Stimulated activated CD4-positive, alpha-beta T cell treated with anti-CD3 and anti-CD28 coated beads, Interleukin-2, amount 100 ng/mL, for 48 hours (primary cell): ENCODE results near the gene BEX2.
"Not testable (repeated sequence)": the region's sequence is repeated elsewhere in the genome, so short reads cannot be mapped to it uniquely, and the experiment has no call there.

Source experiments
- DNase-seq, 2 donors: peaks; one replicate each; pipeline ENCODE4 v3.0.0-alpha.2; 2020

Gene BEX2

GRCh38 chrX:103310555-103311398 is at the start of gene BEX2:
Gene BEX2 (minus strand): TSS chrX:103310990. CDS start chrX:103309976, 1,014 bp downstream.
- DNase-seq: peak; percentile 67 to 70

DNA sequence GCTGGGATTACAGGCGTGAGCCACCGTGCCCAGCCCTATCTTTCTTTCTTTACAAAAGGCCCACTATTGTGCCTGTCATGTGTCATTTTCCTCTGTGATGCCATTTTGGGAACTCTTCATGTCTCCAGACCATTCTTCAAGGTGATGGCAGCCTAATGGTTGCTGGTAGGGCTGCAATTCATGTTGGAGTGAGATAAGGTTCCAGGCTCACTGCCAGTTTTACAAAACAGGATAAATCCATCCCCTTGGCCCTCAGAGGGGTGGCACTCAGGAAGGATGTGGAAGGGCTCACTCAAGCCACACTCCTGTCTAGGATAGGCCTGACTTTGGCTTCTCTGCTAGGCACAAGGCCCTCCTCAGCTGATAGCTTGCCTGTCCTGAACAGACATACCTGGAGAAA is 49.3 kb upstream of the BEX2 start:
- no peak for DNase-seq

DNA sequence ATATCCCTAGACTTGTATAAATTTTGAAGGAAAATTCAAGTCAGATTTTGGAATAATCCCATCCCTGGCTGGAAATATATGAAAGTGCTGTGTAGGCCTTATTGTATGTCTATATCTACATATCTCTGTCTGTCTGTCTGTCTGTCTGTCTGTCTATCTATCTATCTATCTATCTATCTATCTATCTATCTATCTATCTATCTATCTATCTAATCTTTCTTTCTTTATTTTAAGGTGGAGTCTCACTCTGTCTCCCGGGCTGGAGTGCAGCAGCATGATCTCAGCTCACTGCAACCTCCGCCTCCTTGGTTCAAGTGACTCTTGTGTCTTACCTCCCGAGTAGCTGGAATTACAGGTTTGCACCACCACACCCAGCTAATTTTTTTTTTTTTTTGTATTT is 48.8 kb upstream of the BEX2 start:
- not testable (repeated sequence) for DNase-seq

- no peak for DNase-seq
Measured at GRCh38 chrX:103357871-103358270, 47.1 kb upstream of the BEX2 start.

DNA sequence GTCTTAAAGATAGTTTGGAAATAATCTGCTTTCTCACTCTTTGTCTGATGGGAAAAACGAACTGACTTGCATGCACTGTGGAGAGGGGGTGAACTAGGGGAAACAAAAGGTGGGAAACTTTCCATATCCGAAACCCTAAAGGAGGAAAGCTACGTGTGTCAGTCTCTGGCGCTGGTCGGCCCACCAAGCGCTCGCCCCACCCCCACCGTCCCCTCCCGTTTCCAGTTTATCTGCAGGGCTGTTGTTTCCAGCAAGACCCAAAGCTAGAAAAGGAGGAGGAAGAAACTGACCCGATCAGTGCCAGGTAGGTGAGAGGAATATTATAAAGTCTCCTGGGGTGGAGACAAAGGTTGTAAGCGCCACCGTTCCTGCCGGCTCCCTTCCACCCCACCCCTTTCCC is 46.1 kb upstream of the BEX2 start:
- DNase-seq: no peak

DNA sequence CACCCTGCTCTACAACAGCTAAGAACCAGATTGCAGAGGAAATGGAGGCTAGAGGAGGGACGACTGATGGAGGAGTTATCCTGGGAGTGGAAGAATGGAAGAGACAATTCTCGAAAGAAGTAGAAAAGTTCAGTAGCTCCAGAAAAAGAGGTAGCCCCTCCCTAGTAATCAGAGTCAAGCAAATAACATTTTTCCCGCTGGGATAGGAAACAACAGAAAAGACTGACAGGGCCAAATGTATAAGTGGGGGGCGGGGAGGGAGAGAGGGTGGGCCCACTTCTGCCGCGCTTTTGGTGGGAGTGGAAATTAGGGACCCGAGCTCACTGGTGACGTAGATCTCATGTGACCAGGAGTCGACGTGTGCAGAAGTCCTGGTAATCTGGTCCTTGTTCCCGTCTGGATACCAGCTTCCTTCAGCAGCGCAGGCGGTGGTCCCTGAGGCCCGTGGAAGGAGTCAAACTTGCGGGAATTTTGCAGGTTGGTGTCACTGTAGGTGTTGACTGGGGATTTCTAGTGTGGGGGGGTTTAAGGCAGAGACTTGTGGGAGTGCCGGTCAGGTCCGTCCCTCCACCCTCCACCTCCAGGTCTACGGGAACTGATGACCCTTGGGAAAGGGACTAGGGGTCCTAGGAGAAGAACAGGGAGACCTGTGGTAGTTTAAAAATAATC is 45.5 kb upstream of the BEX2 start, which contains the start of gene TCEAL9:
TCEAL9 (plus strand) TSS at position 377 of the 669 bp plus-strand sequence. CDS start 1,179 bp downstream, outside the sequence.
- no peak for DNase-seq

DNA sequence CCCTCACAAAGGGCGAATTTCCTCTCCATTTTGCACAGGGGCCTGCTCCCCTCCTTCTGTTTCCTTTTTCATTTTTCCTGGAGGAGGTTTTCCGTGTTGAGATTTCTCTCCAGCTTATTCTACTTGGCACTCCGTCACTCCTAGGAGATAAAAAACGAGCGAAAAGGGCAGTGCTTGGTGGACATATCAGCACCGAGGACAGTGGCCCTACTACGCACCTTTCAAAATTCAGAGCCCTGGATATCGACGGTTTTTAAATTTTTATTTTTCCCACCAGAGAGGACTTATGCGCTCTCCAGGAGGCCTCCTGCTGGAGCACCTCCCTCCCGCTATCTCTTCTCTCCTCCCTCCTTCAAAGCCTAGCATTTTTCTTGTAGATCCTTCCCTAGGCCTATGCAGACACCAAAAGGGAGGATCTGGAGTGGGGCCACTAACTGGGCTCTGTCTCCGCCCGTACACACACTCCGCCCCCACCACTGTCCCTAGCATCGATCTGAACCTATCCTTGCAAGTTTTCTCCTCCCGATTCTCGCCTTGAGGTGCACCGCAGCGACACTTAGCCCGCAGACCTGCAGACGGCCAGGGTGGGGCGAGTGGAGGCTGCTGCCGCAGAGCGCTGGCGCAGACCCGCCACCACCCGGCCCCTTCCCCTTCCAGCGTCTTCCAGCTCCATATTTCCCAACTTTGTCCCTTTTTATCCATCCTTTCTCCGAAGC is 37.0 kb upstream of the BEX2 start:
- DNase-seq: no peak

DNA sequence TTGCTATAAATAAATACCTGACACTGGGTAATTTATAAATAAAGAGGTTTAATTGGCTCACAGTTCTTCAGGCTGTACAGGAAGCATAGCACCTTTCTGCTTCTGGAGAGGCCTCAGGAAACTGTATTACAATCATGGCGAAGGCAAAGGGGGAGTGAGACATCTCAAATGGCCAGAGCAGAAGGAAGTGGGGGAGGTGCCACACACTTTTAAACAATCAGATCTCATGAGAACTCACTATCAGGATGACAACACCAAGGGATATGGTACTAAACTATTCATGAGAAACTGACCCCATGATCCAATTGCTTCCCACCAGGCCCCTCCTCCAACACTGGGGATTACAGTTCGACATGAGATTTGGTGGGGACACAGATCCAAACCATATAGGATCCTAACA is 33.8 kb upstream of the BEX2 start:
- DNase-seq: no peak

DNA sequence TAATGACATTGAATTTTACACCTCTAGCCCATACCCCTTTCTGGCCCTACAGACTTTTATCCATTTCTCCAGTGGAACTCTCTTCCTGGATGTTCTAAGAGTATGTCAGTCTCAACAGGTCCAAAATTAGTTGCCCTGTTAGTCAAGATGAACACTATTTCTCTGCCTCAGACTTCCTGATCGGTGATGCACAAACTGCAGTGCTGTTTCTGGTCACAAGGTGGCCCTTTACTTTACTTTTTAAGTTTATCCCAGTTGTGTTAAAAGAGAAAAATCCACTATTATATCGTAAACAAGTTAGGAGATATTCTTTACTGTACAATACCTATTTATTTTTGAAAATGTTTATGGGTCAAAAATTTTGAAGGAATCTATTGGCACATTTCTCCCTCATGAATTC is 32.3 kb upstream of the BEX2 start:
- DNase-seq: peak; percentile 7 to 19

DNA sequence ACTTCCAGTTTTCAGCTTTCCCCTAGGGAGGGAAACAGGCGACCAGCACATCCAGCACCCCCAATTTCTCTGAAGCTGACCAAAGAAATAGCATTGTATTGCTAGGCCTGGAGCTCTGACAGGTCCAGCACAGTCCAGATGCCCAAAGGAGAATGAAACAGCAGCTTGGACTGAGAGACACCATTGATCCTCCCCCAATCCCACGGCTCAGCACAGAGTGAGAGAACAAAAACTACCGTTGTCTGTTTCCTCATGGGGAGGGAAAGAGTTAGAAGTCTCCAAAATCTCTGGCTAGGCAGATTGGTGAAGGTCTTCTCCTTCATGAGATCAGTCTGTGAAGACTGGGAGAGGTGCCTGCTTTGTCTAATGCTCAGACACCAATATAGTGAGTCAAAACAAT is 27.9 kb upstream of the BEX2 start:
- DNase-seq: no peak

- no peak for DNase-seq
Measured at GRCh38 chrX:103330681-103331288, 20.0 kb upstream of the BEX2 start.

GRCh38 chrX:103329991-103330390 is 19.2 kb upstream of the BEX2 start, which contains the start of gene TCEAL7:
Gene TCEAL7 (plus strand): TSS chrX:103330239. CDS start chrX:103331404, 1,165 bp downstream.
- DNase-seq: no peak

- DNase-seq: no peak
Measured at GRCh38 chrX:103311399-103311780, 600 bp upstream of the BEX2 start.

- DNase-seq: no peak
Measured at GRCh38 chrX:103309860-103310554, 783 bp downstream of the BEX2 start.

DNA sequence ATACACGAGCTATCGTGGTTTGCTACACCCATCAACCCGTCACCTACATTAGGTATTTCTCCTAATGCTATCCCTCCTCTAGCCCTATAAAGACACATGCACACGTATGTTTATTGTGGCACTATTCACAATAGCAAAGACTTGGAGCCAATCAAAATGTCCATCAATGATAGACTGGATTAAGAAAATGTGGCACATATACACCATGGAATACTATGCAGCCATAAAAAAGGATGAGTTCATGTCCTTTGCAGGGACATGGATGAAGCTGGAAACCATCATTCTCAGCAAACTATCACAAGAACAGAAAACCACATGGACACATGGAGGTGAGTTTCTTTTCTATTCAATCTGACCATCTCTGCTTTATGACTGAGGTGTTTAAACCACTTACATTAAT is 5.1 kb downstream of the BEX2 start:
- not testable (repeated sequence) for DNase-seq

- no peak for DNase-seq
Measured at GRCh38 chrX:103304705-103305104, 6.1 kb downstream of the BEX2 start.

DNA sequence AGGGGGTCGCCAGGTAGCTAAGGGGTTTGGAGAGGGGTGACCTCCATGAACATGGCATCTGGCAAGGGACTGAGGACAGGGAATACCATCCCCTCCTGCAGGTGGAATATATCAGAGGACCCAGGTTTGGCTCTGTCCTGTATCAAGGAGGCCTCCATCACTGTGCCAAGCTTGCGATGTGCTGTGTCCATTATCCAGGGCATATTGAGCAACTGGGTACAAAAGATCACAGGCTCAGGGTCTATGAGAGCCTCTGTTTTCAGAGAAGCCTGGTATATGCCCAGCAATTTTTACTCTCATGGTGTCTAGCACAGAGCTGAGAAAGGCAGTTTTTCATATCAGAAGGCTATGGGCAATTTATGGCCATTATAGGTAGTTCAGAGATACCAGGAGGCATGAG is 17.7 kb downstream of the BEX2 start:
- DNase-seq: no peak

GRCh38 chrX:103279624-103280023 is 31.2 kb downstream of the BEX2 start:
- DNase-seq: no peak

DNA sequence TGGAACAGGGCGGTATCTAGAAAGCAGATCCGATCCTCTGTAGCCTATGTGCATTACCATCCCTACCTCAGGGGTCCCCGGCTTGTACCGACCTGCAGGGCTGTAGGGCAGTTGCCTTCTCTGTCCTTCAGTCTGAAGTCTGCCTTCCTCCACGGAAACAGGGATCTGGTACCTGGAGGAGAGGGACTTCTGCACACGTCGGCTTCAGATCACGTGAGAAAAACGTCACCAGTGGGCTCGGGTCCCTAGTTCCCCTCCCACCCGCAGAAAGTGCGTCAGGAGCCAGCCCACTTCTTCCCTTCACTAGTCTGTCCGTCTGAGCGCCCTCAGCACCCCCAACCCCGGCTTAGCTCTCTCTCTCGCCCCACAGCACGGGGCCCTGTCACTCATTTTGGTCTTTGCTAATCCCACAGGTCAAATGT is 34.2 kb downstream of the BEX2 start, which contains the start of gene TCEAL5:
TCEAL5 (minus strand) TSS at position 170 of the 422 bp plus-strand sequence. CDS start 2,187 bp downstream, outside the sequence.
- DNase-seq: no peak

GRCh38 chrX:103275947-103276567 is 34.7 kb downstream of the BEX2 start:
- no peak for DNase-seq

DNA sequence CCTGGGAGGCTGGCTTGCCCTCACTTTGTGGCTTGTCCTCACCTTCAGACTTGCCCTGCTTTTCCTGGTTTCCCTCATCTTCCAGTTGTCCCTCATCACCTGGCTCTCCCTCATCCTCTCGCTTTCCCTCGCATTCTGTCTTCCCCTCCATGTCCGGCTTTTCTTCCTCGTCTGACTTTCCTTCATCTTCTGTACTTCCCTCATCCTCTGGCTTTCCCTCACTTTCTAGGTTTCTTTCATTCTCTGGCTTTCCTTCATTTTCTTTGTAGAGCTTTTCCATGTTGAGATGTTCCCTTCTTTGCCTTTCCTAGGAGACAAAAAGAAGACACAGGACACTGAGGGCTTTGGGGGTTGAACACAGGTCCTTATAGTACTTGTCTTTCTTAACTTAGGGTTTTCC is 36.5 kb downstream of the BEX2 start:
- no peak for DNase-seq
